ENCODE measurements around the gene SLC37A1. TPM values are rescaled to one million over a fixed set of nuclear protein-coding genes. Genes with fewer than 3 reads are reported as not detected.
A peak's percentile ranks its signal among the peaks of the same experiment; 100 is the strongest.

The SLC37A1 gene
- total RNA-seq = 21.6 TPM
- long read RNA-seq, transcript SLC37A1-201 (20 exons, 3,664 nt) = major isoform, 14 of 81 reads
- long read RNA-seq, partial matches to known transcripts = 9 of 81 reads
- long read RNA-seq, other reads (novel, unspliced or antisense) = 58 of 81 reads

DNA sequence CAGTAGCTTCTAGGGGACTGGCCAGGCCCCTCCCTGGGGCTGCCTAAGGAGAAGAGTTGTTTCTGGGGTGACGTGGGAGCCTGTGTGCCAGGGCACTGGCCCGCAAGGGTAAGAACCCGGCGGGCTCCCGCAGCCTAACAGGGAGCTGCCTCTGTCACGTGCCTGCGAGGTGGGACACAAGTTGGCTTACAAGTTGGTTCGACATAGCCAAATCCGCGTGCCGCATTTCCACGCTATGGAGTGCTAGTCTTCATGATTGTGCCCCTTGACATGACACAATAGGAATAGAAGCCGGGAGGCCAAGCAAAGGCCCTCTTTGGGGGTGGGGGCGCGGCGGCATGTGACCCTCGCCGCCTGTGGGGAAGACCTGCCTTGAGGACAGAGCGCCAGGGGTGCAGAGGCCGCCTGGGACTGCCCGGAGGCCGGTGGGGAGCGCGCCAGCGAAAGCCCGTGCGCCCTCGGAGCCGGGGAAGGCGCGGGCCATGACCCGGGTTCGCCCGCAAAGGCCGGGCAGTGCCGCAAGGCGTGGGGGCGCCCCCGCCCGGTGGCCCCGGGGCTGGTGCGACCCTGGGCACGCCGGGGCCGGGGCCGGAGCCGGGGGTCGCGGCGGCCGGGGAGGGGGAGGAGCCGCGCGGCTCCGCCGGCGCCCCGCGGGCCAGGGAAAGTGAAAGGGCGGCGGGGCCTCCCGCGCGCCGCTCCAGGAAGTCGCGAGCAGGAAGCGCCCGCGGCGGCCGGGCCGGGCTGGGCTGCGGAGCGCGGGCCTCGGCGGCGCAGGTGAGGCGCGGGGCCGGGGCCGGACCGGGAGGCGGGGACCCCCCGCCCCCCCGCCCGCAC lies at the start of gene SLC37A1:
SLC37A1 (plus strand) TSS at position 702 of the 834 bp plus-strand sequence. CDS start 4,603 bp downstream, outside the sequence.
- intact Hi-C loops (cut with DNase I) = no loop called here
- Histone ChIP-seq H3K36me3 (peaks cover 3% of the 10 kb centered on the region), H3K9me3 (no peaks in the 10 kb centered on the region), H3K27ac (peak within 1 kb of the TSS; percentile 89), H3K4me1 (peaks cover 21% of the 10 kb centered on the region), H3K4me3 (peak within 1 kb of the TSS; percentile 88), H3K27me3 (no peaks in the 10 kb centered on the region)
- TF ChIP-seq, protein P1, sequence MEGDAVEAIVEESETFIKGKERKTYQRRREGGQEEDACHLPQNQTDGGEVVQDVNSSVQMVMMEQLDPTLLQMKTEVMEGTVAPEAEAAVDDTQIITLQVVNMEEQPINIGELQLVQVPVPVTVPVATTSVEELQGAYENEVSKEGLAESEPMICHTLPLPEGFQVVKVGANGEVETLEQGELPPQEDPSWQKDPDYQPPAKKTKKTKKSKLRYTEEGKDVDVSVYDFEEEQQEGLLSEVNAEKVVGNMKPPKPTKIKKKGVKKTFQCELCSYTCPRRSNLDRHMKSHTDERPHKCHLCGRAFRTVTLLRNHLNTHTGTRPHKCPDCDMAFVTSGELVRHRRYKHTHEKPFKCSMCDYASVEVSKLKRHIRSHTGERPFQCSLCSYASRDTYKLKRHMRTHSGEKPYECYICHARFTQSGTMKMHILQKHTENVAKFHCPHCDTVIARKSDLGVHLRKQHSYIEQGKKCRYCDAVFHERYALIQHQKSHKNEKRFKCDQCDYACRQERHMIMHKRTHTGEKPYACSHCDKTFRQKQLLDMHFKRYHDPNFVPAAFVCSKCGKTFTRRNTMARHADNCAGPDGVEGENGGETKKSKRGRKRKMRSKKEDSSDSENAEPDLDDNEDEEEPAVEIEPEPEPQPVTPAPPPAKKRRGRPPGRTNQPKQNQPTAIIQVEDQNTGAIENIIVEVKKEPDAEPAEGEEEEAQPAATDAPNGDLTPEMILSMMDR (IDR thresholded peaks at IDR 0.05) = no peak
- peak; percentile 54 for ATAC-seq
- DNase-seq = peak; percentile 79

DNA sequence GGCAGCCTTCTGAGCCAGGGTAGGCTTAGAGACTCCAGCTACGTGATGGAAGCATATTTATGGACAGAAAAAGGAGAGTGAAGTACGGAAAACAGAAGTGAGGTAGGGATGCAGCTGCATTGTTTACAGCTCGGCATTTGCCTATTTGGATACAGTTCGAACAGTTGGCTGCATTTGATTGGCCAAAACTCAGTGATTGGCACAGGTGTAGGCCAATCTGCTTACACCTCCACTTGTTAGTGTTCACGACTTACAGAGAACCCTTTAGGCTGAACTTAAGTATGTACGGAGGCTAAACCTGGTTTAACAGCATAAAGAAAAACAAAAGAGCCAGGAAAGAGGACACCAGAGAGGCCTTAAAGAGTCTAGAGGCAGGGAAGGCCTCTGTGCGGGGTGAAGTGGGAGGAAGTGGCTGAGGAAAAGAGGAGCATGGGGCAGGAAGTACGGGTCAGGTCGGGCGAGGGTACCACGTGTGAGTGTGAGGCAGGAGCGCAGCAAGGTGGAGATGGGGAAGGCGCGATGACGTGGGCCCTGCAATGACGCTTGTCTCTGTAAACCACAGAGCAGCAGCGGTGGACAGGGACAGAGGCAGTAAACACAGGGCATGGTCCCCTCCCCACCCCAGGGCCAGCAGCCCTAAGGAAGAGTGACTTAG lies 49.7 kb upstream of the SLC37A1 start:
- Histone ChIP-seq H3K36me3 (no peaks in the 10 kb centered on the region), H3K27me3 (no peaks in the 10 kb centered on the region), H3K27ac (no peak overlapping the region), H3K9me3 (no peaks in the 10 kb centered on the region), H3K4me1 (peaks cover 14% of the 10 kb centered on the region), H3K4me3 (no peak overlapping the region)
- peak; percentile 34 for ATAC-seq
- DNase-seq = no peak
- TF ChIP-seq, protein P1 (IDR thresholded peaks at IDR 0.05) = no peak
- intact Hi-C loops (cut with DNase I) = no loop called here

DNA sequence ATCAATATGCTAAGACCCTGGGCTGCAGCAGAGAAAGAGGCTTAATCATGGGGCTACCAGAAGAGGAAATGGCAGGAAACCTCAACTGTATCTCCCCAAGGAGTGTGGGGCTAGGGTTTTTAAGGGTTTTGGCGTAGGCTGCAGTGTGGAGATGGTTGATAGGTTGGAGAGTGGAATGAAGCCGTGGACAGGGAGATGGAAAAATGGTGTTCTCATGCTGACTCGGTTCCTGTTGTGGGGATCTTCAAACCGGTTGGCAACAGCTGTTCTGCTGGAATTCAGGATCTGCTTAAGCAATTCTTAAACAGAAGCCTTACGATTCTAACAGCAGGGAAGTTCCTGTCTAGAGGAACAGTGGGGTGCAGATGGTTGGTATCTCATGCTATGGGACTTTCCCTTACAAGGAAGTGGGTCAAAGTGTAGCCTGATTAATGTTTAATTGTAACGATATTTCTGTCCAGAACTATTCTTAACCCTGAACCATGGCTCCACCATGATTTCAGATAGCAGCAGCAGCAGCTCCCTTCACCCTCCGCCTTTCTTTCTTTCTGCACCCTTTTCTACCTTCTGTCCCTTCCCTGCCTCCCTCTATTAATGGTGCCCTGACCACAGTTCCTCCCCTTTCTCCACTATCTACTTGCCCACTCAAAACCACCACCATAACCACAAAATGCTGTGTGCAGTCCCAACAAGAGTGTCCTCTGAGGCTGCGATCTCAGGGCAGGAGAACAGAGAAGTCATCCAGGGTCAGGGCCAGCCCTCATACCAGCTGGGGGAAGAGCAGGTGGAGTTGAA lies 48.4 kb upstream of the SLC37A1 start:
- H3K27ac ChIP-seq = no peak overlapping the region
- ATAC-seq = peak; percentile 45

DNA sequence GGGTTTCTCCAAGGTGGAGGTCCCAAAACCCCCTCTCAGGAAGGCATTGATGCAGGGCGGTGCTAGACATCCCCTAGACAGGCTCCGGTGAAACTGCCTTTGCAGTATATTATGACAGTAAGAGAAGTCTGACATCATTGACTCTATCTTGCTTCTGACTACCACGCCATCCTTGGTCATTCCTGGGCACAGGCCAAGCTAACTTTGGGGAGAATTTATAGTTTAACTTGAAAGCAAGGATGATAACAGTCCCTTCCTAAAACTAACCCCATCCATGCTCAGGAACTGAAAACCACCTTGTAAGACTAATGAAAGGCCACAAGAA lies 47.9 kb upstream of the SLC37A1 start:
- Histone ChIP-seq H3K9me3 (no peaks in the 10 kb centered on the region), H3K4me3 (no peak overlapping the region), H3K27ac (no peak overlapping the region), H3K27me3 (no peaks in the 10 kb centered on the region), H3K36me3 (no peaks in the 10 kb centered on the region), H3K4me1 (peaks cover 14% of the 10 kb centered on the region)
- DNase-seq (no peak), ATAC-seq (no peak)
- intact Hi-C loops (cut with DNase I) = no loop called here
- TF ChIP-seq, protein P1 (IDR thresholded peaks at IDR 0.05) = no peak

More for the DNA sequence above, 48.4 kb upstream of the SLC37A1 start:
- intact Hi-C loops (cut with DNase I) = no loop called here
- no peaks in the 10 kb centered on the region for H3K27me3 ChIP-seq
- H3K36me3 ChIP-seq = no peaks in the 10 kb centered on the region
- no peak overlapping the region for H3K4me3 ChIP-seq
- no peaks in the 10 kb centered on the region for H3K9me3 ChIP-seq
- H3K4me1 ChIP-seq = peaks cover 14% of the 10 kb centered on the region
- TF ChIP-seq, protein P1 (IDR thresholded peaks at IDR 0.05) = no peak
- DNase-seq = no peak

DNA sequence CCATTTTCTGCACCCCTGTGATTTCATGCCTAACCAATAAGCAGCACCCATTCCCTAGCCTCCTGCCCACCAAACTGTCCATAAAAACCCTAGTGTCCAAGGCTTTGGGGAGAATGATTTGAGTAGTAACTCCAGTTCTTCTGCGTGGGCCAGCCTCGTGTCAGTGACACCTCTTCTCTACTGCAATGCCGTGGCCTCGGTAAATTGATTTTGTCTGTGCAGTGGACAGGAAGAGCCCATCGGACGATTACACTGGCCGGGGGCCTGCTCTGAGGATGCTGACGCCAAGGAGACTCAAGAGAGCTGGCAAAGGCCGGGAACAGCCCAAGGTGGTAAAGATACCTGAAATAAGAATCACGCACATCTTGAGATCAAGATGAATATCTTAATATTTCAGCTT lies 47.0 kb upstream of the SLC37A1 start:
- no peaks in the 10 kb centered on the region for H3K36me3 ChIP-seq
- no peaks in the 10 kb centered on the region for H3K27me3 ChIP-seq
- ATAC-seq = no peak
- no peak overlapping the region for H3K27ac ChIP-seq
- intact Hi-C loops (cut with DNase I) = no loop called here
- H3K9me3 ChIP-seq = no peaks in the 10 kb centered on the region
- H3K4me3 ChIP-seq = no peak overlapping the region
- TF ChIP-seq, protein P1 (IDR thresholded peaks at IDR 0.05) = no peak
- no peak for DNase-seq
- H3K4me1 ChIP-seq = peaks cover 14% of the 10 kb centered on the region

Measured in upper lobe of right lung (tissue), 1 donor.